MCF 10A (cell line): Measurements from ENCODE around the gene ELP5. TPM values are rescaled to one million over a fixed set of nuclear protein-coding genes. Genes with fewer than 3 reads are reported as not detected.

Experiments used
- BruUV-seq: library from RNA; stranded (reverse); fragments of 400-500 nt; replicated peaks from 2 replicates; lab custom pipeline; 2021; lab: Mats Ljungman, UMichigan
- CTCF ChIA-PET: fragments of 300-600 bp; sonication (Branson Sonifier 250); formaldehyde crosslinking; extraction: SDS; loops from one replicate; lab custom pipeline; 2021; ENCODE audit warnings: antibody characterized with exemption, inconsistent platforms; lab: Yijun Ruan, JAX
- POLR2A ChIA-PET: fragments of 300-600, 350-650 bp; sonication (Branson Sonifier 250); formaldehyde crosslinking; extraction: SDS; loops from one replicate; lab custom pipeline; 2020; ENCODE audit warnings: antibody characterized with exemption, inconsistent platforms; lab: Yijun Ruan, JAX
- DNase-seq: peaks from one replicate; pipeline ENCODE4 v3.0.0-alpha.2; 2018; ENCODE audit not compliant: unreplicated experiment
- H3K27ac Mint-ChIP-seq: one replicate; pipeline ENCODE4 v1.8.0; 2022; ENCODE audit warnings: mild to moderate bottlenecking, low read depth, mixed read lengths; ENCODE audit not compliant: unreplicated experiment
- H3K27me3 Mint-ChIP-seq: one replicate; pipeline ENCODE4 v1.8.0; 2022; ENCODE audit warnings: mixed read lengths; ENCODE audit not compliant: insufficient read depth, unreplicated experiment
- H3K36me3 Mint-ChIP-seq: one replicate; pipeline ENCODE4 v1.8.0; 2022; ENCODE audit warnings: mild to moderate bottlenecking, moderate library complexity, mixed read lengths; ENCODE audit not compliant: insufficient read depth, unreplicated experiment
- H3K4me1 Mint-ChIP-seq: one replicate; pipeline ENCODE4 v1.8.0; 2022; ENCODE audit warnings: mixed read lengths; ENCODE audit not compliant: insufficient read depth, unreplicated experiment
- H3K4me3 Mint-ChIP-seq: one replicate; pipeline ENCODE4 v1.8.0; 2022; ENCODE audit warnings: mild to moderate bottlenecking, moderate library complexity, mixed read lengths; ENCODE audit not compliant: unreplicated experiment
- H3K9me3 Mint-ChIP-seq: one replicate; pipeline ENCODE4 v1.8.0; 2022; ENCODE audit warnings: mixed read lengths; ENCODE audit not compliant: unreplicated experiment
- intact Hi-C: fragments of 100-400 bp; cut with micrococcal nuclease; formaldehyde crosslinking; loops from 2 replicates; pipeline ENCODE4 v1.14.1; 2022
- total RNA-seq: library from RNA; stranded (reverse); gene quantifications from 2 replicates; pipeline ENCODE4 v1.2.3, GENCODE V29; 2022
- TF ChIP-seq, protein P1 (sequence below): fragments of 200-600 bp; IDR thresholded peaks from one replicate; pipeline ENCODE4 v1.8.0; 2022; ENCODE audit warnings: antibody characterized with exemption, mild to moderate bottlenecking; ENCODE audit not compliant: unreplicated experiment

Gene ELP5
- total RNA-seq, 1 experiment from 2014 or later = 91.3 TPM

- TF ChIP-seq, protein P1, sequence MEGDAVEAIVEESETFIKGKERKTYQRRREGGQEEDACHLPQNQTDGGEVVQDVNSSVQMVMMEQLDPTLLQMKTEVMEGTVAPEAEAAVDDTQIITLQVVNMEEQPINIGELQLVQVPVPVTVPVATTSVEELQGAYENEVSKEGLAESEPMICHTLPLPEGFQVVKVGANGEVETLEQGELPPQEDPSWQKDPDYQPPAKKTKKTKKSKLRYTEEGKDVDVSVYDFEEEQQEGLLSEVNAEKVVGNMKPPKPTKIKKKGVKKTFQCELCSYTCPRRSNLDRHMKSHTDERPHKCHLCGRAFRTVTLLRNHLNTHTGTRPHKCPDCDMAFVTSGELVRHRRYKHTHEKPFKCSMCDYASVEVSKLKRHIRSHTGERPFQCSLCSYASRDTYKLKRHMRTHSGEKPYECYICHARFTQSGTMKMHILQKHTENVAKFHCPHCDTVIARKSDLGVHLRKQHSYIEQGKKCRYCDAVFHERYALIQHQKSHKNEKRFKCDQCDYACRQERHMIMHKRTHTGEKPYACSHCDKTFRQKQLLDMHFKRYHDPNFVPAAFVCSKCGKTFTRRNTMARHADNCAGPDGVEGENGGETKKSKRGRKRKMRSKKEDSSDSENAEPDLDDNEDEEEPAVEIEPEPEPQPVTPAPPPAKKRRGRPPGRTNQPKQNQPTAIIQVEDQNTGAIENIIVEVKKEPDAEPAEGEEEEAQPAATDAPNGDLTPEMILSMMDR = no peak
- peak; percentile 55 for DNase-seq
These were observed 16.0 kb upstream of the ELP5 start for GRCh38 chr17:7235693-7236665.

GRCh38 chr17:7236808-7237207 lies 15.2 kb upstream of the ELP5 start:
- Mint-ChIP-seq H3K9me3 (no peaks in the 10 kb centered on the region), H3K4me1 (peaks cover 40% of the 10 kb centered on the region), H3K36me3 (peaks cover 81% of the 10 kb centered on the region), H3K4me3 (peak overlapping the region; percentile 100), H3K27me3 (no peaks in the 10 kb centered on the region), H3K27ac (peak overlapping the region; percentile 91)
- POLR2A ChIA-PET = interaction anchor here (3.7 to 14.3 kb wide), 3 partner anchors 13 to 15 kb away, joined by 18 to 278 read pairs (median 128); partner anchors contain the start of genes ACADVL, CTDNEP1, DLG4 and ELP5
- CTCF ChIA-PET = interaction anchor here (1.6 kb wide), 1 partner anchor 191 kb away, joined by 4 read pairs; no protein-coding TSS in a partner anchor
- no peak for DNase-seq
- intact Hi-C loops = no loop called here
- no TSS peak for BruUV-seq
- TF ChIP-seq, protein P1 = no peak

More at GRCh38 chr17:7235693-7236665, 16.0 kb upstream of the ELP5 start:
- TSS peak; percentile 7 for BruUV-seq
- intact Hi-C loops = no loop called here
- H3K4me3 Mint-ChIP-seq = peak overlapping the region; percentile 91
- ChIA-PET CTCF (interaction anchor here (0.6 to 1.6 kb wide), 2 partner anchors 190 to 203 kb away, joined by 3 to 4 read pairs; no protein-coding TSS in a partner anchor), POLR2A (interaction anchor here (0.6 to 14.3 kb wide), 9 partner anchors 14 to 268 kb away, joined by 3 to 278 read pairs (median 3); partner anchors contain the start of genes ACADVL, CTDNEP1, DLG4 and ELP5)
- no peaks in the 10 kb centered on the region for H3K9me3 Mint-ChIP-seq
- H3K27ac Mint-ChIP-seq = peak overlapping the region; percentile 75
- no peaks in the 10 kb centered on the region for H3K27me3 Mint-ChIP-seq
- peaks cover 33% of the 10 kb centered on the region for H3K4me1 Mint-ChIP-seq
- peaks cover 80% of the 10 kb centered on the region for H3K36me3 Mint-ChIP-seq

DNA sequence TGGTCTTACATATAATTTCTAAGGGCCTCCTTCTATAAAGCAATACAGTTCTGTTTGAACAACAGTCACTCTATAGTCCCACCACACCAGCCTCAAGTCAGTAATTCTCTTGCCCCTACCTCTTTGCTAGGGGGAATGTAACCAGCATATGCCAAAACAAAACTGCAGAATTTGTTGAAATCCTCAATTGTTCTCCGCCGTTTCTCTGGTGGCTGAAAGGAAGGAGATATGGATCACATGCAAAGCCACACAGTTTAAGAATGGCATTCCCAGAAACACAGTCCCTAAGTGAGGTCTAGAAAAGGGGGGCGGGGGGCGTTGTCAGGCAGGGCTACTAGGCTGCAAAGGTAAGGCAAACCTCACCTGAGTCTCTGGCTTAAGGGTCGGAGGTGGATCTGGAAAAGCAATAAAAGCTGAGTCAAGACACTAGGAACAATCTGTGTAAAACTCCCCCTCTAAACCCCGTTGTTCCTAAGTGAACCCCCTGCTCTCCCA lies 14.7 kb upstream of the ELP5 start:
- CTCF ChIA-PET = interaction anchor here (1.6 kb wide), 1 partner anchor 192 kb away, joined by 4 read pairs; no protein-coding TSS in a partner anchor
- no peak for DNase-seq
- Mint-ChIP-seq H3K9me3 (no peaks in the 10 kb centered on the region), H3K27me3 (no peaks in the 10 kb centered on the region), H3K27ac (peak overlapping the region; percentile 91), H3K4me1 (peaks cover 39% of the 10 kb centered on the region), H3K36me3 (peaks cover 83% of the 10 kb centered on the region), H3K4me3 (peak overlapping the region; percentile 100)
- intact Hi-C loops = no loop called here
- TF ChIP-seq, protein P1 = no peak
- no TSS peak for BruUV-seq
- POLR2A ChIA-PET = interaction anchor here (0.6 to 14.3 kb wide), 7 partner anchors 13 to 375 kb away, joined by 3 to 278 read pairs (median 3); partner anchors contain the start of genes ACADVL, CTDNEP1, DLG4 and ELP5
